Gastroesophageal sphincter (tissue), 3 donors: ENCODE results near the gene ENOX1.

Experiments
- CTCF ChIP-seq, 4 experiments: fragments of 200-600 bp in 2 of 4; fragments of 450-650 bp in 2 of 4; sonication (generic) in 1 of 4; IDR thresholded peaks; one replicate each; pipeline ENCODE4 v1.5.1; 2017 to 2019; ENCODE audit warnings: antibody characterized with exemption in 4 of 4, mild to moderate bottlenecking in 2 of 4, moderate library complexity in 2 of 4
- EP300 ChIP-seq: sonication (generic); formaldehyde crosslinking; IDR thresholded peaks from one replicate; pipeline ENCODE4 v1.6.1; 2017; ENCODE audit warnings: antibody characterized with exemption, mild to moderate bottlenecking
- POLR2A ChIP-seq, 2 donors: fragments of 450-650 bp; IDR thresholded peaks; one replicate each; pipeline ENCODE4 v1.6.1; 2017; ENCODE audit warnings: antibody characterized with exemption in 2 of 2, mild to moderate bottlenecking in 2 of 2, moderate library complexity in 1 of 2
- POLR2AphosphoS5 ChIP-seq: sonication (generic); formaldehyde crosslinking; IDR thresholded peaks from one replicate; pipeline ENCODE4 v1.6.1; 2017; ENCODE audit warnings: antibody characterized with exemption

DNA sequence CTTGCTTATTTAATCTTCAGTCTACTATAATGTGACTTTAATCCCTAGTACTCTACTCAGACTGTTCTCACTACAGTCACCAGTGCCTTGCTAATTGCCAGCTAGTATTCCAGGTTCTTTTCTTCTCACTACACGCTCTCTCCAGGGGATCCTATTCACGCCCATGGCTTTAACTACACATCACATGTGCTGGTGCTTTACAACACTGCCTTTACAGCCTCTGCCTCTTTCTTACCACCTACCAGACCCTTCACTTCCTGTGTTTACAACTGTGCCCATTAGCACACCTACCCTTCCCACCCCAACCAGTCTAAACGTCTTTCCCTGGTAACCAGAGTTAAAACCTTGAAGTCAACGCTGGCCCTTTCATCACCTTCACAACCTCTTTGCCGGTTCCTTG lies 513.9 kb downstream of the ENOX1 start:
- no peak for TF ChIP-seq POLR2A (IDR thresholded peaks at IDR 0.05)
- TF ChIP-seq CTCF (IDR thresholded peaks at IDR 0.05), result no peak
- no peak for TF ChIP-seq POLR2AphosphoS5
- no peak for TF ChIP-seq EP300
